Measurements from ENCODE around the gene RUNDC1.

DNA sequence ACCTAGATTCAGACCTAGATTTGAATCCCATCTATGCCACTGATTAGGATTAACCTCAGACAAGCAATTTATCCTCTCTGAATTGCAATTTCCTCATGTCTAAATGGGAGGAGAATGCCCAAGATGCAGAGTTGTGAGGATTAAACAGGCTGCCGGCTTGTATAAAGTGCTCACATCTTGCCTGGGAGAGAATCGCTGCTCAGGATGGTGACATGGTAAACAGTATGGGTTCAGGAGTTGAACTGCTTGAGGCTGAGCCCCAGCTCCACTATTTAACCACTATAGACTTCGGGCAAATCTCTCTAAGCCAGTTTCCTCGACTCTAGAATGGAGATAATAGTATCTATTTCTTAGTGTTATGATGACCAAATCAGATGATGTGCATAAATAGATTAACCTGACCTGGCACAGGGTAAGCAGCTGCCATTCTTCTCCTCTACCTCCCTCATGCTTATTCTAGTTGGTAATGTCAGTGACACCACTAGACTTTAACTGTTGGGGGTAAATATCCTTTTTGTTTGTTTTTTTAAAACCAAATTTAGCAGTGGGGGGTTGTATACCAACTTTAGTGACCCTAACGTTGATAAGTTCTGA is 17.1 kb downstream of the RUNDC1 start:
- TF ChIP-seq CTCF (IDR thresholded peaks at IDR 0.05; ENCODE audit: insufficient read depth, low read length, poor library complexity, severe bottlenecking) (no peak), EZH2phosphoT487 (conservative IDR thresholded peaks at IDR 0.05; ENCODE audit: low read length) (no peak)

Data from SU-DHL-6 (cell line).